GM18861 (cell line): ENCODE measurements around the gene RAP1GAP.

ENCODE experiments used
- ATAC-seq: cut with Tn5 transposase; IDR thresholded peaks from one replicate; pipeline ENCODE4 v1.9.1; 2021; ENCODE audit not compliant: unreplicated experiment

RAP1GAP gene

GRCh38 chr1:21614419-21615115 lies 54.6 kb downstream of the RAP1GAP start:
- no peak for ATAC-seq

- ATAC-seq, result no peak
These were observed 55.9 kb downstream of the RAP1GAP start for GRCh38 chr1:21613072-21613867.

GRCh38 chr1:21612057-21612456 lies 57.1 kb downstream of the RAP1GAP start:
- no peak for ATAC-seq

GRCh38 chr1:21610989-21611785 lies 58.0 kb downstream of the RAP1GAP start:
- ATAC-seq, result no peak

- ATAC-seq, result no peak
These were observed 59.1 kb downstream of the RAP1GAP start for GRCh38 chr1:21610027-21610426.

DNA sequence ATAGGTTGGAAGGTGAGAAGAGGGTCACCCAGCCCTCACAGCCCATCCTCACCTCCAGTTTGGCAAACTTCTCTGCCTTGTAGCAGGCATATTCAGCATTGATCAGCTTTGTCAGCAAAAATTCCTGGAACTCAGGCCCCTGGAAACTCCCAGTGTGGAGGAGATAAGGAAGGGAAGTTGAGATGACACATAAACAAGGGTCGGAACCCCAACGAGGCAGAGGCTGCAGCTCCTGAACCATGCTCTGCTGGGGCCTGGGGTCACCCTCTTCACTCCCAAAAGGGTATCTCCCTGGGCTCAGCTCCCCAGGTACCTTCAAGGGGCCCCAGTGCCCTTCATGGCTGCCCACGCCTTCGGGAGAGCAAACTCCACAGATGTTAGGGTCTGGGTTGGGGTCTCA lies 60.4 kb downstream of the RAP1GAP start:
- no peak for ATAC-seq

DNA sequence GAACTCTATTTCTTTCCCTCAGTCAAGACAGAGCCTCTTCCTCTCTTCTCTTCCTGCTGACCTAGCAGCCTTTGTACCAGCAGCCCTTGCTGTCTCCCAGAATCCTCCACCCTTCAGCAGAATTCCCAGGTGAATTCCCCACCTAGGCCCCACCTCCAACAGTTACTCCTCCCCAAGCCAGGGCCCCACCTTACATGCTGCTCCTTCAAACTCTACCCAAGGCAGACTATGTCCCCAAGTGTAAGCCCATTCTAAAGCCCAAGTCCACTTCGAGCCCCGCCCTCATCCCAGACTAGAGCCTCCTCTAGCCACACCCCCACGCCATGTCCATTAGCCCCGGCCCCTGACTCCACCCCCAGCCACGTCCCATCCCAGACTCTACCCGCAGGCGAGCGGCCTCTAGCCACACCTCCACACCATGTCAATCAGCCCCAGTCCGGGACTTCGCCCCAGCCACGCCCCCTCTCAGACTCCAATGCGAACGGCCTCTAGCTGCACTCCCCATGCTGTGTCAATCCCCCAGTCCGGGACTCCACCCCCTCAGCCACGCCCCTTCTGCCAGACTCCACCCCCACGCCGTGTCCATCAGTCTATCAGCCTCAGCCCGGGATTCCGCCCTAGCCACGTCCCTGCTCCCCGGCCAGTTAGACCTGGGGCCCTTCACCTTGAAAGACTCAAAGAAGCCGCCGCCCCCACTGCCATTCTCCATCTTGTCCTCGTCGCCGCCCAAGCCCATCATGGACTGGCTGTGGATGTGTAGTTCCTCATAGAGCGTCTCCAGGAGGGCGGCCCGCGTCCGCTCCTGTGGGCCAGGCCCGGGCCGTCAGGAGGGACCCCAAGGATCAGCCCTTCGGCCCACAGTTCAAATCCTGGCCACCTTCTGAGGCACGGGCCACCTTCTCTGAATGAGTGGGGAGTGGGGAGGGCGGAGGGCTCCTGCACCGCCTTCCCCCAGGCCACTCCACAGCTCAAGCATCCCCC lies 61.3 kb downstream of the RAP1GAP start:
- no peak for ATAC-seq

DNA sequence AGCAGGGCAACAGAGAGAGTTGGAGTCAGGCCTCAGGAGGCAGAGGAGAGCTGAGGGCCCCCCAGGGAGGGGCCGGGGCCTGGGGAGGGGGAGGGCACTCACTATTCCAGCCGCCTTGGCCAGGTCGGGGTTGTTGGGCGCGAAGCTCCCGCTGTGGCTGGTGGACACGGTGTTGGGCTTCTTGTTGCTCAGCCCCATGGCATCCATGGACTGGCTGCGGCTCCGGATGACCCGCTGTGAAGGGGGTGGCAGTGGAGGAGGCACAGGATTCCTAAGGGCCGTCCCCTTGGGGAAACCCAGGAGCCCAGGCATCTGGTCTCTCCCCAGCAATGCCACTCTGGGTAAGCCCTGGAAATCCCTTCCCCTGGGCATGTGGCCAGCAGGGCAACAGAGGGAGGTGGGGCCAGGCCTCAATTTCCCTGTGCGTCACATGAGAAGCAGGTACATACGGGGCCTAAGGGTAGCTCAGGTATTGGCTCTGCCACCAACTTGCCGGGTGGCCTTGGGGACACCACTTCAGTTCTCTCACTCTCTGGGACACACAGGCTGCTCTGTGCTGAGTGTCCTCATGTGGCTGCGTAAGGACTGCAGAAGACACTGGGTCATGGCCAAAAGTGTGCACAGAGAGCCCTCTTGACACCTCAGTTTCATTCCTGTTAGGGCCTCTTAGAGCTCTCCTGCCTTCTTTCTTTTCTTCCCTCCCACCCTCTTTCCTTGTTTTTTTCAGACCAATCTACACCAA lies 63.0 kb downstream of the RAP1GAP start:
- no peak for ATAC-seq

DNA sequence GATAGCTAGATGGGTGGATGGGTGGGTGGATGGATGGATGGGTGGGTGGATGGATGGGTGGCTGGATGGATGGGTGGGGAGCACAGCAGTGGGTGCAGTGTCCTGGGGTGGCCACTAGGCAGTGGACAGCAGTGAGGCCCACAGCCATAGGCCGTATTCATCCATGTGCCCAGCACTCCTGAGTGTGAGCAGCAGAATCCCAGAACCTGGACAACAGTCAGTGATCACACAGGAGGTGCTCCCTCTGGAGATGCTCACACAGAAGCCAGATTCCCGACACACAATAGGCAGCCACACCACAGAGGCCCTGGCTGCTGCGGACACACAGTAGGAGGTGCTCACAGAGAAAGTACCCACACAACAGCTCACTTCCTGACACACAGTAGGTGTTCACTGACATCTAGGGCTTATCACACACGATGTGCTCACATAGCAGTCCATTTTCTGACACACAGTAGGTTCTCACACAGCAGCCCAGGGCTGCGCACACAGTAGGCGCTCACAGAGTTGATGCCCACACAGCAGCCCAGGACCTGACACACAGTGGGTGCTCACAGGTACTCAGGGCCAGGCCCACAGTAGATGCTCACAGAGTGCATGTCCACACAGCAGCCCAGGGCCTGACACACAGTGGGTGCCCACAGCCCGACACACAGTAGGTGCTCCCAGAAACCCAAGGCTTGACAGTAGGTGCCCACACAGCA lies 64.0 kb downstream of the RAP1GAP start:
- no peak for ATAC-seq

DNA sequence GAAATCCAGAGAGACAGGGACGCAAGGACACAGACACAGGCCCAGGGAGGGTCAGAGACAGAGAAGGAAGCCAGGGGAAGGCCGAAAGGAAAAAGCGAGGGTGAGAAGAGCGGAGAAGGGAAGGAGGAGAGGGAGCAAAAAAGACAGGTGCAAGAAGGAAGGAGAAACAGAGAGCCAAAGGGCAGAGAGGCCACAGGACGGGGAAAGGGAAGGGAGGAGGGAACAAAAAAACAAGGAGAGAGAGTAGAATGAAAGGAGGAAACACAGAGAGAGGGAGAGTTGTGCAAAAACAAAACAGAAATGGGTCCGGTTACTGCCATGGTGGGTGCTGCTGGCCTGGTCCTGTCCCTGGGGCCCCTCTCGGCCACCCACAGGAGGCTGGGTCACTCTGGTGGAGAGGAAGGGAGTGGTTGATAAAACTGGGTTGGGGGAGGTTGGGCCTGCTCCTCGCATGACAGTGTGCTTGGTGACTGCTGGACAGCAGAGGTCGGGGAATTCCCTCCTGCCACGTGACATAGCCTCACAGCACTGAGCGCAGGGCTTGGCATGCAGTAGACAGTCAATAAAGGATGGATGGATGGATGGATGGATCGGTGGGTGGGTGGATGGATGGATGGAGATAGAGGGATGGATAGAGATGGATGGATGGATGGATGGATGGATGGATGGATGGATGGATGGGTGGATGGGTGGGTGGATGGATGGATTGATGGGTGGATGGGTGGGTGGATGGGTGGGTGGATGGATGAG lies 64.8 kb downstream of the RAP1GAP start:
- ATAC-seq, result no peak

DNA sequence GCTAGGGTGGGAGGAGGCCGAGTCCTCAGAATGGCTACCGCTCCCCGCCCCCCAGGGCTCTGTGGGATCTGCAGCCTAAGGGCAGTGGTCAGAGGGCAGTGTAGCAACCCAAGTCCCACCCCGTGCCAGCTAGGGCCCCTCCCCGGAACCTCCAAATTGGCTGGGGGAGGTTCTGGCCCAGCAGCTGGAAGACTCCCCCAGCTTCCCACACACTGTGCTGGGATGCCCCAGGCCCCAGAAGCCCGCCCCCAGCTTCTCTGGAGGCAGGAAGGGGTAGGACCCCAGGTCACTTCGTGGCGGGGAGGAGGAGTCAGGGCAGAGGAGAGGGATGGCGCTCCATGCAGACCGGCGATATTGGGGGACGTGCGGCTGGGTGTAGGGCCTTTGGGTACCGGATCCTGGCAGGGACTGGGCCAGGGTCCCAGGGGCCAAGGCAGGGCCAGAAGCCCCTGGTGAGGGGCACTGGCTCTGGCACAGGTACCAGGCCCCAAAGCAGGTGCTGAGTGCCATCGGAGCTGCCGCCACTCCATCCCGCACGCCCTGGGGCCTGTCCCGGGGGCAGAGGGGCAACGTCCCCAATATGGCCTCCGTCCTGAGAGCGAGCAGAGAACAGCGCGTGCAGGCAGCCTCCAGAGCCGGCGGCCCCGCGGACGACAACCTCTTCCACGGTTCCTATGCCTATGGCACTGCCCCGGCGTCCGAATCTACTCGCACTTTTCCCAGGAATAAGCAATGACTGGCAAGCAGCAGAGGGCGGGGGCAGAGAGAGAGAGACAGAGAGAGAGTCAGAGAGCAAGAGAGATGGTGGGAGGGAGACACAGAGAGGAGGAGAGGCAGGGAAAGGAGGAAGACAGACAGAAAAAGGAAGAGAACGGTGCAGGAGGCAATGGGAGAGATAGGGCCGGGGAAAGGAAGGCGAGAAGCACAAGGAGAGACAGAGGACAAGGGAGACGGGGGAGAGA lies 65.7 kb downstream of the RAP1GAP start:
- ATAC-seq, result no peak

- no peak for ATAC-seq
These were observed 67.7 kb downstream of the RAP1GAP start for GRCh38 chr1:21601278-21602048.

GRCh38 chr1:21599402-21599801 lies 69.8 kb downstream of the RAP1GAP start:
- ATAC-seq, result no peak

DNA sequence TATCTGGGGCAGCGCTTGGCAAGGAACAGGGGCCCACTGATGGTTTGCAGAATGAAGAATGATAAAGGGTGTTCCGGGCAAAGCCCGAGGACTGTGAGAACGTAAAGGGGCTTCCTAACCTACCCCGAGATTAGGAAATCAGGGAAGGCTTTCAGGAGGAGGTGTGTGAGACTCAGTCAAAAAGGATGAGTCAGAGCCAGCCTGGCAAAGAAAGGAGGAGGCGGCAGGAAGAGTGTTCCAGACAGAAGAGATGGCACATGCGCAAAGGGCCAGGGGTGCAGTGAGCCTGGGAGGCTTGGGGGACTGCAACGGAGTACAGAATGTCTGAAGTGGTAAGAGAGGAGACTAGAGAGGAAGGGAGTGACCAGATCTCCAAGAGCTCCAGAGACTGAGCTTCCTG lies 70.3 kb downstream of the RAP1GAP start:
- no peak for ATAC-seq

- no peak for ATAC-seq
These were observed 70.7 kb downstream of the RAP1GAP start for GRCh38 chr1:21598417-21598816.

GRCh38 chr1:21597753-21598152 lies 71.4 kb downstream of the RAP1GAP start:
- ATAC-seq, result no peak

DNA sequence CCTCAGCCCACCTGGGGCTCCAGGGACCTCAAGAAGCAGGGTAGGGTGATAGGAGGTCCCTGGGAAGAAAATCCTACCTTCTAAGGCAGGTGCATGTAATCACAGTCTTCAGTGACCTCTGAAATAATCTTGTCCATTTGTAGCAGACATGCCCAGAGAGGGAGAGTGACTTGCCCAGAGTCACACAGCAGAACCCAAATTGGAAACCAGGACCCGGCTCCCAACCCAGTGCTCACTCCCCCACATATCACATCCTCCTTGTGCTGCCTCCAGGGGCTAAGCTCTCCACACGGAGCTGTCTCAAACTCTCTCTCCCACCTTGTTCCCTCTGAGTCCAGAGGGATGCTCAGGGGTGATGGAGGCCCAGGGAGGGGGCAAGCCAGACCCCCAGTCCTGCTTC lies 72.5 kb downstream of the RAP1GAP start:
- ATAC-seq, result no peak
